Measurements from ENCODE around the gene DOCK3.
"Not testable (repeated sequence)": the region's sequence is repeated elsewhere in the genome, so short reads cannot be mapped to it uniquely, and the experiment has no call there.

The DOCK3 gene

DNA sequence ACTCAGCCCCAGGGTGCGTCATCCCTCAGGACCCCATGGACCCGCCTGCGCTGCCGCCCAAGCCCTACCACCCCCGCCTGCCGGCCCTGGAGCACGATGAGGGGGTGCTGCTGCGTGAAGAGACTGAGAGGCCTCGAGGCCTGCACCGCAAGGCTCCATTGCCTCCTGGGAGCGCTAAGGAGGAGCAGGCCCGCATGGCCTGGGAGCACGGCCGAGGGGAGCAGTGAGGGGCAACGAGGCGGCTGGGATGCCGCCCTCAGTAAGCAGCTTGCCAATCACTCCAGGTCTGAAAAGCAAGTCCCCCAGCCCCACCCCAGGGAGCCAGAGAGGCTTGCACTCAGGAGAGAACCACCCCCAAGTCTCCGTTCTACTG, 706.6 kb downstream of the DOCK3 start:
- DNase-seq (ENCODE audit: low read depth in 2 of 2, low spot score in 1 of 2): no peak

DNA sequence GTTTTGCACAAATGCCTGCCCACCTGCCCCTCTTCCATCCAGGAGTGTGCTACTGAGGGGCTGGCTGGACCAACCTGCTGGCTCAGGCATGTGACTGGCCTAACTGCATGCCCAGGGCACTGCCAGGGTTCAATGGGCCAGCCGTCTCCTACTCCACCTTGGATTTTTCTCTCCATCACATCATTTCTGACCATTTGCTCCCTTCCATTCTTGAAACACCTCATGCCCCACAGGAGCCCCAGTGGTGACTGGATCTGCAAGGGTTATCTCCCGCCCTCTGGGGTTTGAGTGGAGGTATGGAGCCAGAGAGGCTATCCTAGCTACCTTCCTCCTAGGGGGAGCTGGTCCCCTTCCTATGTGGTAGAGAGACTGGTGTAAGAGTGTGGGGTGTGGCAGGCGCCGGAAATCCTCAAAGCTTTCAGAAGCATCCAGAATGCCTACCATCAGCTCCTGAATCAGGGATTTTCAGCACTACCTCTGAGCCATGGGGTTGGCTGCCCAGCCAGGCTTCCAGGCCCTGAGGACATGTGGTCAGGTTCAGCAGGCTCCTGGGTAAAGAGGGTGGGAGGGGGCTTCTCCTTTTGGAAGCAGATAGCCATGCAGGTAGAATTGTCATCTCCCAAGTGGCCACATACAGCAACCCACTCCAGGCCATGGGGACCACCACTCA, 707.5 kb downstream of the DOCK3 start:
- DNase-seq (ENCODE audit: low read depth in 2 of 2, low spot score in 1 of 2): no peak

DNA sequence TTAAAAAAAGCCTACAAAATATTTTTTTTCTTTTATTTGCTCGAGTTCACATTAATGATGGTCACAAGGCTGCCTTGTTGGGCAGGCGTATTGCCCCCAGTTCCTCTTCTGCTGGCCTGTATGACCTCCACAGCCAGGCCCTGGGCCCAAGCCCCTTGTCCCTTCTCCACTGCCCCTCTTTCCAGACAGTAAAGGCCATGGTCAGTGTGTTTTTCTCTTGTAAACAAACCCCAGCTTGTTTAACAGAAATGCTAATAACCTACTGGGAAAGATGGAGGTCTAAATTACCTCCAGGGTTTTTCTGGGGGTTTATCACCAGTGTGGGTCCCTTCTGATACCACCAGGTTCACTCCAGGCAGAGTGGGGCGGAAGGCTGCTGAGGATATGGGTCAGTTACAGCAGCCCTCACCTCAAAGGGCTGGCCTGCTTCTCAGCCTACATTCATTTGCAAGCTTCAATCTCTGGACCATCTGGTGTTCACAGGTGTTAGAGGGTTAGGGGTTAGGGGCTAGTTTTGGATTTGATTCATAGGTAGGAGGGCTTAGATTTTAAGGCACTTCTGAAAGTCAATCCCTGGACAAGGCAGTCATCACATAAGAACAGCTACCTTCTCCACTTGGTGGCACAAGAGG, 708.3 kb downstream of the DOCK3 start:
- no peak for DNase-seq (ENCODE audit: low read depth in 2 of 2, low spot score in 1 of 2)

DNA sequence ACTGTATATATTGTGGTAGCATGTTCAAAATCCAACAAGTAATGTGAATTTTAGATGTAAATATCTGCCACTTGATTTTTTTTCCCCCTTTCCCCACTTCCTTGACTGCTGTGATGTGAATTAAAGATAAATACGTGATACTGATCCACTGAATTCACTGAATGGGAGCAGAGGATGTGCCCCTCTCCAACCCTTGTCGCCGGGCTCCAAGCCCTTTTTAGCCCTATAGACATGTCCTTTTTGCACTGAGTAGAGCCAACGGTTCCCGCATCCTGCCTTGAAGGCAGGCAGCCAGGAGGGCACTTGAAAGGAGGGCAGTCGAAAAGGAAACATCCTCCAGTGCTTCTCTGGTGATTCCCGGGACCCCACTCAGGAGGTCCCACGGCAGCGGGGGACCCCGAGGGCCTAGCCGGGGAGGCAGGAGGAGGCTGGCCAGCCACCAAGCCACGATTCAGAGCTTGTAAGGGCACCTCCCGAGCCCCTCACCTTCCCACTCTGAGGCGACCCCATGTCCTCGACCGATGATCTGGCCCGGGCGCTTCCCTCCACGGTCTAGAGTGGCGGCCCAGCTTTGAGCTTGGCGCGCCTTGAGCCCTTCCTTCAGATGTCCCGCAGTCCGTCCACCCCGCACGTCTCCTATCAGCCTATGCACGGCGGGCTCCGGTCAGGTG, 709.5 kb downstream of the DOCK3 start:
- DNase-seq (ENCODE audit: low read depth in 2 of 2, low spot score in 1 of 2): no peak

DNA sequence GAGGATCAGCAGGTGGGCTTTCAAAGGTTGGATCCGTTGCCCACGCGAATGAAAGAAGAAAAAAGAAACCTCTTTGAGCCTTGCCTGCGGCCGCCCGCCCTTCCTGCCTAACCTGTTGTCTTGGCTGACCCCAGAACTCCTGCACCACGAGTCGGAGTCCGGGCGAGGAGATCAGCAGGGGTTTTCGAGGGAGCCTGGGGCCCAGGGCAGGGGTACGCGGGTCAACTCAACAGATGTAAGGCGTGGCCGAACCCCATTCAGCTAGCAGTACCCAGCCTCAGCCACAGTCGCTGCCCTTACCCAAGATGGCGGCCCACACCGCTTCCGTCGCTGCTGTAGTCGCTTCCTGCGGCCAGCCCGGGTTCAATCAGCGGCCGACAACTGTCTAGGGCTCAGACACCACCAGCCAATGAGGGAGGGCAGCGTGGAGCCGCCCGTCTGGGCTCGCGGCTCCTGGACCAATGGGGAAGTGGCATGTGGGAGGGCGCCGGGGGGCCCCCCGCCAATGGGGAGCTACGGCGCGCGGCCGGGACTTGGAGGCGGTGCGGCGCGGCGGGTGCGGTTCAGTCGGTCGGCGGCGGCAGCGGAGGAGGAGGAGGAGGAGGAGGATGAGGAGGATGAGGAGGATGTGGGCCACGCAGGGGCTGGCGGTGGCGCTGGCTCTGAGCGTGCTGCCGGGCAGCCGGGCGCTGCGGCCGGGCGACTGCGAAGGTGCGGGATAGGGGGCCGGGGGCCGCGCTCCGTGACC, 710.2 kb downstream of the DOCK3 start, which contains the start of gene MANF:
Gene MANF (plus strand): TSS at position 566 of the 748 bp plus-strand sequence. CDS start 52 bp downstream, at position 618.
- DNase-seq (ENCODE audit: low read depth in 2 of 2, low spot score in 1 of 2): peak; percentile 89 to 97

DNA sequence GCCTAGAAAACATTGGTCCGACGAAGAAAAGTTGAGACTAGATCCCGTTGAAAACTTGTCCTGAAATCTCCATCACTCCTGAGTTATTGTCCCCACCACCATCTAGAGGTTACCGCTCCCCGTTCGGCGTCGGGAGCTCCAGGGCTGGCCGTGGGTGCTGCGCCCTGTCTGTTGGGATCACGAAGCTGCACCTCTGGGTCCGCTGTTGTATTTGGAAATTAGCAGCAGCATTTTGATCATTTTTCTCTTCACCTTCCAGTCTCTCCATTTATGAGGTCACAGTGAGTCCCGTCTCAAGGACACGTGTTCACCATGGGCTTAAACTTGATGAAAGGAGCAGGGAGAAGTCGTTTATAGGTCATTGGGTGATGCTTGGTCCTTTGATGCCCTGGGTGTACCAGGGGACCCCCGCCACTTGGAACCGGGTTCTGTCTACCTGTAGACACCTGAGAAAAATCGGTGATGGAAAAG, 710.9 kb downstream of the DOCK3 start:
- no peak for DNase-seq (ENCODE audit: low read depth in 2 of 2, low spot score in 1 of 2)

DNA sequence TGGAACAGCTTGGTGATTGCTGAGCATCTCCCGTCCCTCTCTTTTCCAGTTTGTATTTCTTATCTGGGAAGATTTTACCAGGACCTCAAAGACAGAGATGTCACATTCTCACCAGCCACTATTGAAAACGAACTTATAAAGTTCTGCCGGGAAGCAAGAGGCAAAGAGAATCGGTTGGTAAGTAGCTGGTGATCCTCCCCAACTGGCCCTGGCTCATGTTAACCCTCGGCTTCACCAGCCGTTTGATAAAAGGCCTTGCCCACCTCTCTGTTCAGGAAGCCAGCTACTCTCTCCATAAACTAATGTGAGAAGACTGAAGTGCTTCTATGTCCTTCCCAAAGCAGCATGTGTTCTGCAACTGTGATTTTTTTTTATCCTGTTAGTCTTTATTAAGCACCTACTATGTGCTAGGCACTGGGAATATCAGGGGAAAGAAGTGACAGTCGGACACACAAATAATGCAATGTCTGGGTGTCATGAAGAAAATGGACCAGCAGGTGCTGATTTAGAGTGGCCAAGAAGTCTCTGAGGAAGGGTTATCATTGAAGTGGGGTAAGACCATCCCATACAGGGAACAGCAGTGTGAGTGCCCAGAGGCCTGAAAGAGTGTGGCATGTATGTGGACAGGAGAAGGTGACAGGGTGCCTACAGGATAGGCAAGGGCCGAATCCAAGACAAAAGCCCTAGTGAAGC, 711.6 kb downstream of the DOCK3 start:
- no peak for DNase-seq (ENCODE audit: low read depth in 2 of 2, low spot score in 1 of 2)

DNA sequence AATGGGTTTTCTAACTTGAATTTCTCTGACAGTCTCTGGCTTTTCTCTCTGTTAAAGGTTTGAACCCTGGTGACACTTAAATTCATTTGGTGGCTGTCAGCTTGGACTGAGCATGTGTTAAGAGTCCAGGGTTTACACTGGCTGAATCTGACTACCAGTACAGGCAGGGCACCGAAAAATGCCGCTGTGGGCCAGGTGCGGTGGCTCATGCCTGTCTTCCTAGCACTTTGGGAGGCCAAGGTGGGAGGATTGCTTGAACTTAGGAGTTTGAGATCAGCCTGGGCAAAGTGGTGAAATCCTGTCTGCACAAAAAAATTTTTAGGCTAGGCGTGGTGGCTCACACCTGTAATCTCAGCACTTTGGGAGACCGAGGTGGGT, 712.1 kb downstream of the DOCK3 start:
- no peak for DNase-seq (ENCODE audit: low read depth in 2 of 2, low spot score in 1 of 2)

DNA sequence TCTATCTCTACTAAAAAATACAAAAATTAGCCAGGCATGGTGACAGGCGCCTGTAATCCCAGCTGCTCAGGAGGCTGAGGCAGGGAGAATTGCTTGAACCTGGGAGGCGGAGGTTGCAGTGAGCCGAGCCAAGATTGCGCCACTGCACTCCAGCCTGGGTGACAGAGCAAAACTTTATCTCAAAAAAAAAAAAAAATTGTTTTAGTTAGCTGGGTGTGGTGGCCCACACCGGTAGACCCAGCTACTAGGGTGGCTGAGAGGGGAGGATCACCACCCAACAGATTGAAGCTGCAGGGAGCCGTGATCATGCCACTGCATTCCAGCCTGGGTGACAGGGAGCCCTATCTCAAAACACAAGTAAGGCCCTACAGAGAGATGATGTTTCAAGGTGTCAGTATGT, 712.6 kb downstream of the DOCK3 start:
- DNase-seq (ENCODE audit: low read depth in 2 of 2, low spot score in 1 of 2): not testable (repeated sequence)

DNA sequence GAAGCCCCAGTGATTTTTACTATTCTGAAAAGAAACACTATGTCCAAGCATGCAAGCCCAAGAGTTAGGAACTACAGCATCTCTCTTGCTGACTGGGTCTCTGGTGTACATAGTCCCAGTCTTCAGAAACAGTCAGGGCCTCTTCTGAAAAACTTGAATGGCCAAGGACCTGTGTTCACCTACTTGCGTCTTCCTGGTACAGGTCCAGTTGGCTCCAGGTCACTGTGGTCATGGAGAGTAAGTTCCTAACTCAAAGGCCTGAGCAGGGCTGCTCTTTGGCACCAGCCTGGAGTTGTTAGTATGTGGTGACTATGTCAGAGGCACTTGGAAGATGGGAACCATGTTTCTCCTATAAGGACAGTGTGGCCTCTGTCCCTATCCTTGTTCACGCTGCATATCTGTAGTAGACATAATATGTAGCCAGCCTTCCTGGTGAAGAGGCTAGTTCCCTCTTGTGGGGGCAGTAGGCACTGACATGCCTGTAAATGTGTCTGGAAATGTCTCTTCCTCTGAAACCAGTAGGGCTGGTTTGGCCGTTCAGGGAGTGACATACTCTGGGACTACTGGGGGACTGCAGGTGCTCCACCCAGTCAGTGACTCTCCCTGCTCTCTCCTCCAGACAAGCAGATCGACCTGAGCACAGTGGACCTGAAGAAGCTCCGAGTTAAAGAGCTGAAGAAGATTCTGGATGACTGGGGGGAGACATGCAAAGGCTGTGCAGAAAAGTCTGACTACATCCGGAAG, 713.7 kb downstream of the DOCK3 start:
- DNase-seq (ENCODE audit: low read depth in 2 of 2, low spot score in 1 of 2): no peak

DNA sequence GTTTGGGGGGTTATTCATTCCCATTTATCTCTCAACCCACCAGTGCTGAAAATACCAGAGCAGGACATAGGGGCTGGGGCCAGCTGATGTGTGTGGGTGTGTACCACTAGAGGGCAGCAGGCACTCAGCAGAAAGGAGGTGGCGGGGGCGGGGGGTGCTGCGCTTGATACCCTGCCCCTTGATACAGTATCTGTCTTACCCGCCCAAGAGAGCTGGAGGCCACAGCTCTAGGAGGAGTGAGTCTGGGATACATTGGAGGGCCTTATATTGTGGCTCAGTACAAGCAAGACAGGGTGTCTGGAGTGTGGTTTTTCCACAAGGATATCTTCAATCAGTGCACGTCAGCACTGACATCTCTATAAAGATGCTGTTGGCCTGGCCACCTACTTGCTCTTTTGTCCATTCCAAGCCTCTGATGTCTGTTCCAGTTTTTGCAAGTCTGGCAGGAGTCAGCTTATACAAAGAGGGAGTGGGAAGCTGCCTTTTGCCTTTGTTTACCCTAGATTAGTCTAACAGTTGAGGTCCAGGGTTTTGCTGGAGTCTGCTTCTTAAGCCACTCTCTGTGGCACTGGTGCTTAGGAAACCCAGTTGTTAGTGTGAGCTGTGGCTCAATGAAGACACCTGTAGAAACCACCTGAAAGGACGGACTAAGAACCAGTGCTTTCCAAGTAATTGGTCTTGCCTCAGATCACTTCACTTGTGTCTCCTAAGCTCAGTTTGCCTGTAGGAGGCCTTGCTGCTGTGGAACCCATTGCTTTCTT, 714.9 kb downstream of the DOCK3 start:
- DNase-seq (ENCODE audit: low read depth in 2 of 2, low spot score in 1 of 2): peak in 1 of 2 donors; percentile 21

DNA sequence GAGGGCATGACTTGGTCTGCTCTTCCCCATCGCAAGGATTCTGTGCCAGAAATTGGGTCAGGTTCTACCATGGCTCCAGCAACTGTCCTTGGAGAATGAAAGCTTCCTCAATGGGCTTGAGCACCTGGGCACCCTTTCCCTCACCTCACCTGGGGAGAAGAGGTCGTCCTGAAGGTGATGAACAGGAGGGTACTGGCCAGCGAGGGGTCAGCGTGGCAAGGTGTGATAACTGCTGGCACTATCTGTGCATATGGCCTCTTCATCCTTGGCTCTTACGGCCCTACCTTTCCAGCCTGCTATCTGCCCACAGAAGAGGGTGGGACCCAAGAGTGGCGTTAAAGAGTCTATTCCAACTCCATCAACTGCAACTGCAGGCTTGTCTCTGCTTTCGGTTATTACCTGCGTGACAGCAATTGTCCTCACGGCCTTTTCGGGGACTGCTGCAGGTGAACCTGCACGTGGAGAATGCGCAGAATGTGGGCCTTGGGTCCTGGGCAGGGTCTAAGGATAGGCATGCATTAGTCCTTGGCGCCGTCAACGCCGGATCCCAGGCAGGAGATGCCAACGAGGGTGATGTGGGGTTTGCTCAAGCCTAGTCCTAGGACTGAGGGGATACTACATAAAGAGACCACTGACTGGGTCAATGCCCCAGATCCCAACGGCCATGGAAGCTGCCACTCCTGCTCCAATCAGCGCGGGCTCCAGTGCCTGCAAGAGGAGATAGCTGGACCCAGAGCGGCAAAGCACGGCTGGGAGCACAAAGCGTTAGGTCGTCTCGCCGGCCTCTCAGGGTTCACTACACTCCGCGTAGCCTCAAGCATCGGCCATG, 715.7 kb downstream of the DOCK3 start:
- DNase-seq (ENCODE audit: low read depth in 2 of 2, low spot score in 1 of 2): no peak

DNA sequence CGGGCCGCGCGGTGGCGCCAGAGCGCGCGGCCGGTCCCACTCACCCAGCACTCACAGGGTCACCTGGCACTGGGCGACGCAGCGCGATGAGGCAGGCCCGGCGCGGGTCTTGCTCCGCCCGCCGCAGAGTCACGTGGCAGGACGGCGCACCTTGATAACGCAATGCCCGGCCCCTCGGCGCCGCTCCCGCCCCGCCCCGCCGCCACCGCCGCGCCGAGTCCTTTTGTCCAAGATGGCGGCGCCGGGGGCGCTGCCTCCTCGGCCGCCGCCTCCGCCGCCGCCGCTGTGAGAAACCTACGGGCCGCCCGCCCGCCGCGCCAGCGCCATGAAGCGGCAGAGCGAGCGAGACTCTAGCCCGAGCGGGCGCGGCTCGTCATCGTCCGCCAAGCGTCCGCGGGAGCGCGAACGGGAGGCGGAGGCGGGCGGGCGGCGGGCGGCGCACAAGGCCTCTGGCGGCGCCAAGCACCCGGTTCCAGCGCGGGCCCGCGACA, 716.4 kb downstream of the DOCK3 start, which contains the start of gene RBM15B:
Gene RBM15B (plus strand): TSS at position 211 of the 491 bp plus-strand sequence. CDS start 115 bp downstream, at position 326.
- peak; percentile 81 to 96 for DNase-seq (ENCODE audit: low read depth in 2 of 2, low spot score in 1 of 2)

DNA sequence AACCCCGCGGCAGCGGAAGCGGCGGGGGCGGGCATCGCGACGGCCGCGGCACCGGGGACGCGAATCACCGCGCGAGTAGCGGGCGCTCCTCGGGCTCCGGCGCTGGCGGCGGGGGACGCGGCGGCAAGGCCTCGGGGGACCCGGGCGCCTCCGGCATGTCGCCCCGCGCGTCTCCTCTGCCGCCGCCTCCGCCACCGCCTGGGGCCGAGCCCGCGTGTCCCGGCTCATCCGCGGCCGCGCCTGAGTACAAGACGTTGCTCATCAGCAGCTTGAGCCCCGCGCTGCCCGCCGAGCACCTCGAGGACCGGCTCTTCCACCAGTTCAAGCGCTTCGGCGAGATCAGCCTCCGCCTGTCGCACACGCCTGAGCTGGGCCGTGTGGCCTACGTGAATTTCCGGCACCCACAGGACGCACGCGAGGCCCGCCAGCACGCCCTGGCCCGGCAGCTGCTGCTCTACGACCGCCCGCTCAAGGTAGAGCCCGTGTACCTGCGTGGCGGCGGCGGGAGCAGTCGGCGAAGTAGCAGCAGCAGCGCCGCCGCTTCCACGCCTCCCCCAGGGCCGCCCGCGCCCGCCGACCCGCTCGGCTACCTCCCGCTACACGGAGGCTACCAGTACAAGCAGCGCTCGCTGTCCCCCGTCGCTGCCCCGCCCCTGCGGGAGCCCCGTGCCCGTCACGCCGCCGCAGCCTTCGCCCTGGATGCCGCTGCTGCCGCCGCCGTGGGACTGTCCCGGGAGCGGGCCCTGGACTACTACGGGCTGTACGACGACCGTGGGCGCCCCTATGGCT, 717.0 kb downstream of the DOCK3 start:
- peak in 1 of 2 donors; percentile 14 for DNase-seq (ENCODE audit: low read depth in 2 of 2, low spot score in 1 of 2)

DNA sequence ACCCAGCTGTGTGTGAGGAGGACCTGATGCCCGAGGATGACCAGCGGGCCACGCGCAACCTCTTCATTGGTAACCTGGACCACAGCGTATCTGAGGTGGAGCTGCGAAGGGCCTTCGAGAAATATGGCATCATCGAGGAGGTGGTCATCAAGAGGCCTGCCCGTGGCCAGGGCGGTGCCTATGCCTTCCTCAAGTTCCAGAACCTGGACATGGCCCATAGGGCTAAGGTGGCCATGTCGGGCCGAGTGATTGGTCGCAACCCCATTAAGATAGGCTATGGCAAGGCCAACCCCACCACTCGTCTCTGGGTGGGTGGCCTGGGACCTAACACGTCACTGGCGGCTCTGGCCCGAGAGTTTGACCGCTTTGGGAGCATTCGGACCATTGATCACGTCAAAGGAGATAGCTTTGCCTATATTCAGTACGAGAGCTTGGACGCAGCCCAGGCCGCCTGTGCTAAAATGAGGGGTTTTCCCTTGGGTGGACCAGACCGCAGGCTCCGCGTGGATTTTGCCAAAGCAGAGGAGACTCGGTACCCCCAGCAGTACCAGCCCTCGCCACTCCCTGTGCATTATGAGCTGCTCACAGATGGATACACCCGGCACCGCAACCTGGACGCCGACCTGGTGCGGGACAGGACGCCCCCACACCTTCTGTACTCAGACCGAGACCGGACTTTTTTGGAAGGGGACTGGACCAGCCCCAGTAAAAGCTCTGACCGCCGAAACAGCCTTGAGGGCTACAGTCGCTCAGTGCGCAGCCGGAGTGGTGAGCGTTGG, 717.8 kb downstream of the DOCK3 start:
- no peak for DNase-seq (ENCODE audit: low read depth in 2 of 2, low spot score in 1 of 2)

DNA sequence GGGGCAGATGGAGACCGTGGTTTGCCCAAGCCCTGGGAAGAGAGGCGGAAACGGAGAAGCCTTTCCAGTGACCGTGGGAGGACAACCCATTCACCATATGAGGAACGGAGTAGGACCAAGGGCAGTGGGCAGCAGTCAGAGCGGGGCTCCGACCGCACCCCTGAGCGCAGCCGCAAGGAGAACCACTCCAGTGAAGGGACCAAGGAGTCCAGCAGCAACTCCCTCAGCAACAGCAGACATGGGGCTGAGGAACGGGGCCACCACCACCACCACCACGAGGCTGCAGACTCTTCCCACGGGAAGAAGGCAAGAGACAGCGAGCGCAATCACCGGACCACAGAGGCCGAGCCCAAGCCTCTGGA, 718.4 kb downstream of the DOCK3 start:
- DNase-seq (ENCODE audit: low read depth in 2 of 2, low spot score in 1 of 2): no peak

DNA sequence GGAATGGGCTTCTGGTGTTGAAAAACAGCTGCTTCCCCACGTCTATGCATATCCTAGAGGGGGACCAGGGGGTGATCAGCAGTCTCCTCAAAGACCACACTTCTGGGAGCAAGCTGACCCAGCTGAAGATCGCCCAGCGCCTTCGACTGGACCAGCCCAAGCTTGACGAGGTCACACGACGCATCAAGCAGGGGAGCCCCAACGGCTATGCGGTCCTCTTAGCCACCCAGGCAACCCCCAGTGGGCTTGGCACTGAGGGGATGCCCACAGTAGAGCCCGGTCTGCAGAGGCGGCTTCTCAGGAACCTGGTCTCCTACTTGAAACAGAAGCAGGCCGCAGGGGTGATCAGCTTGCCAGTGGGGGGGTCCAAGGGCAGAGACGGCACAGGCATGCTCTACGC, 718.8 kb downstream of the DOCK3 start:
- DNase-seq (ENCODE audit: low read depth in 2 of 2, low spot score in 1 of 2): no peak

Measured in stimulated activated CD8-positive, alpha-beta memory T cell treated with anti-CD3 and anti-CD28 coated beads, Interleukin-4, amount 100 ng/mL, for 4 hours (primary cell).